Breast epithelium (tissue), 4 donors: ENCODE results near the gene SPDEF. TPM values are rescaled to one million over a fixed set of nuclear protein-coding genes. Genes with fewer than 3 reads are reported as not detected.

Experiments used
- DNase-seq, 2 donors: peaks; one replicate each; pipeline ENCODE4 v3.0.0-alpha.2; 2019; ENCODE audit warnings: low spot score in 2 of 2
- H3K27ac ChIP-seq, 2 donors: fragments of 200-600 bp; sonication (generic) in 1 of 2; one replicate each; pipeline ENCODE4 v1.5.1; 2016 to 2019; ENCODE audit warnings: mild to moderate bottlenecking in 1 of 2
- H3K27me3 ChIP-seq, 2 donors: fragments of 200-600 bp; sonication (generic) in 1 of 2; one replicate each; pipeline versions ENCODE4 v1.5.1 to v1.6.0; 2017 to 2019; ENCODE audit warnings: control low read depth in 1 of 2, mild to moderate bottlenecking in 1 of 2
- H3K36me3 ChIP-seq: fragments of 200-600 bp; one replicate; pipeline ENCODE4 v1.5.1; 2019
- H3K4me1 ChIP-seq, 2 donors: fragments of 200-600 bp; sonication (generic); one replicate each; pipeline ENCODE4 v1.5.1; 2016 to 2019; ENCODE audit warnings: control low read depth in 1 of 2
- H3K4me3 ChIP-seq, 3 donors: fragments of 200-600 bp; sonication (generic); 1 replicate in 2 of 3; 2 replicates in 1 of 3; pipeline ENCODE4 v1.5.1; 2016 to 2019; ENCODE audit warnings: mild to moderate bottlenecking in 3 of 3, moderate library complexity in 2 of 3
- H3K9me3 ChIP-seq, 2 donors: fragments of 200-600 bp; sonication (generic) in 1 of 2; one replicate each; pipeline ENCODE4 v1.5.1; 2016 to 2019; ENCODE audit warnings: control low read depth in 1 of 2
- CTCF ChIP-seq, 3 donors: fragments of 450-650 bp; IDR thresholded peaks; one replicate each; pipeline ENCODE4 v1.5.1; 2016 to 2017; ENCODE audit warnings: antibody characterized with exemption in 3 of 3, mild to moderate bottlenecking in 3 of 3, moderate library complexity in 3 of 3
- POLR2A ChIP-seq: fragments of 450-650 bp; IDR thresholded peaks from one replicate; pipeline ENCODE4 v1.6.1; 2016; ENCODE audit warnings: antibody characterized with exemption, mild to moderate bottlenecking, moderate library complexity
- POLR2AphosphoS5 ChIP-seq, 3 donors: sonication (generic); formaldehyde crosslinking; IDR thresholded peaks; one replicate each; pipeline ENCODE4 v1.6.1; 2017; ENCODE audit warnings: antibody characterized with exemption in 3 of 3
- intact Hi-C: fragments of 100-400 bp; cut with DNase I; formaldehyde crosslinking; loops from one replicate; pipeline ENCODE4 v1.15.1; 2023; ENCODE audit warnings: low total_unique reads
- total RNA-seq, 3 donors: library from RNA; depleted of rRNA; stranded (reverse); fragments of >200 nt; gene quantifications; one replicate each; pipeline ENCODE4 v1.1.0, GENCODE V29; 2016

Gene SPDEF
- total RNA-seq, 3 donors from 2014 or later: 0.48 to 123 (median 89.0) TPM

GRCh38 chr6:34494973-34495372 is 61.2 kb downstream of the SPDEF start:
- no peaks in the 10 kb centered on the region for H3K36me3 ChIP-seq
- TF ChIP-seq POLR2A: no peak
- TF ChIP-seq CTCF (IDR thresholded peaks at IDR 0.05): no peak
- TF ChIP-seq POLR2AphosphoS5 (IDR thresholded peaks at IDR 0.05): no peak
- H3K4me1 ChIP-seq: no peaks in the 10 kb centered on the region
- intact Hi-C loops: no loop called here
- H3K27me3 ChIP-seq: no peaks in the 10 kb centered on the region
- H3K4me3 ChIP-seq: no peak overlapping the region
- peaks cover 0 to 7% of the 10 kb centered on the region in 2 donors for H3K9me3 ChIP-seq
- DNase-seq: no peak
- H3K27ac ChIP-seq: no peak overlapping the region

GRCh38 chr6:34493344-34493743 is 62.8 kb downstream of the SPDEF start:
- Histone ChIP-seq H3K27ac (no peak overlapping the region), H3K27me3 (no peaks in the 10 kb centered on the region), H3K9me3 (no peaks in the 10 kb centered on the region), H3K36me3 (no peaks in the 10 kb centered on the region), H3K4me3 (no peak overlapping the region), H3K4me1 (no peaks in the 10 kb centered on the region)
- no peak for TF ChIP-seq POLR2AphosphoS5 (IDR thresholded peaks at IDR 0.05)
- TF ChIP-seq POLR2A: no peak
- TF ChIP-seq CTCF (IDR thresholded peaks at IDR 0.05): no peak
- no peak for DNase-seq
- intact Hi-C loops: no loop called here

GRCh38 chr6:34491091-34491430 is 65.1 kb downstream of the SPDEF start:
- Histone ChIP-seq H3K36me3 (no peaks in the 10 kb centered on the region), H3K27ac (no peak overlapping the region), H3K4me3 (peak overlapping the region in 1 of 3 donors; percentile 32), H3K4me1 (no peaks in the 10 kb centered on the region), H3K27me3 (no peaks in the 10 kb centered on the region), H3K9me3 (no peaks in the 10 kb centered on the region)
- intact Hi-C loops: no loop called here
- no peak for DNase-seq
- TF ChIP-seq POLR2A: no peak
- TF ChIP-seq POLR2AphosphoS5 (IDR thresholded peaks at IDR 0.05): no peak
- no peak for TF ChIP-seq CTCF (IDR thresholded peaks at IDR 0.05)

- DNase-seq: no peak
- Histone ChIP-seq H3K27me3 (no peaks in the 10 kb centered on the region), H3K4me1 (no peaks in the 10 kb centered on the region), H3K9me3 (no peaks in the 10 kb centered on the region), H3K27ac (no peak overlapping the region), H3K4me3 (peak overlapping the region in 1 of 3 donors; percentile 32), H3K36me3 (no peaks in the 10 kb centered on the region)
- intact Hi-C loops: no loop called here
- TF ChIP-seq POLR2A: no peak
- TF ChIP-seq POLR2AphosphoS5 (IDR thresholded peaks at IDR 0.05): no peak
- TF ChIP-seq CTCF (IDR thresholded peaks at IDR 0.05): no peak
These were observed 65.6 kb downstream of the SPDEF start for GRCh38 chr6:34490390-34491090.

GRCh38 chr6:34489207-34489805 is 66.8 kb downstream of the SPDEF start:
- Histone ChIP-seq H3K27ac (no peak overlapping the region), H3K4me1 (no peaks in the 10 kb centered on the region), H3K4me3 (no peak overlapping the region), H3K36me3 (no peaks in the 10 kb centered on the region), H3K27me3 (no peaks in the 10 kb centered on the region), H3K9me3 (no peaks in the 10 kb centered on the region)
- no peak for DNase-seq
- TF ChIP-seq POLR2A (no peak), POLR2AphosphoS5 (IDR thresholded peaks at IDR 0.05) (no peak), CTCF (IDR thresholded peaks at IDR 0.05) (no peak)
- intact Hi-C loops: no loop called here
